H1 (cell line): ENCODE data around the gene TMEM127. TPM values are rescaled to one million over a fixed set of nuclear protein-coding genes. Genes with fewer than 3 reads are reported as not detected.
A peak's percentile ranks its signal among the peaks of the same experiment; 100 is the strongest.

ENCODE experiments used
- CTCF ChIA-PET: fragments of 300-600 bp; sonication (Branson Sonifier 250); formaldehyde crosslinking; loops from one replicate; lab custom pipeline; 2021; ENCODE audit not compliant: partially characterized antibody; lab: Charles Lee
- POLR2A ChIA-PET: fragments of 300-600 bp; sonication (Branson Sonifier 250); formaldehyde crosslinking; loops from one replicate; lab custom pipeline; 2021; ENCODE audit warnings: inconsistent platforms; ENCODE audit not compliant: partially characterized antibody; lab: Charles Lee
- DNase-seq, 2 experiments: peaks; one replicate each; pipeline versions ENCODE4 v3.0.0 to v3.0.0-alpha.2; 2010 to 2022; ENCODE audit warnings: low spot score in 2 of 2, low read depth in 1 of 2, mixed read lengths in 1 of 2
- FAIRE-seq: peaks from 2 replicates; lab custom pipeline; 2011; peaks lifted over from hg19 to GRCh38; lab: Jason Lieb, UNC
- H2AFZ ChIP-seq: 2 replicates; pipeline ENCODE4 v1.8.1; 2012; ENCODE audit warnings: low read length, inconsistent platforms
- H2AK5ac ChIP-seq: 2 replicates; pipeline ENCODE4 v1.6.1; 2013; ENCODE audit warnings: low read depth, low read length
- H2BK120ac ChIP-seq: replicated peaks from 2 replicates; pipeline ENCODE3; 2013; ENCODE audit warnings: low read depth, low read length, inconsistent platforms
- H2BK12ac ChIP-seq: 2 replicates; pipeline ENCODE4 v1.6.1; 2013; ENCODE audit warnings: low read depth, low read length
- H2BK15ac ChIP-seq: 2 replicates; pipeline ENCODE4 v1.6.1; 2013; ENCODE audit warnings: low read length
- H2BK20ac ChIP-seq: 2 replicates; pipeline ENCODE4 v1.6.1; 2013; ENCODE audit warnings: low read length
- H2BK5ac ChIP-seq: 2 replicates; pipeline ENCODE4 v1.6.1; 2013; ENCODE audit warnings: low read depth, low read length
- H3K14ac ChIP-seq: 2 replicates; pipeline ENCODE4 v1.6.1; 2013; ENCODE audit warnings: inconsistent platforms; ENCODE audit not compliant: insufficient read length
- H3K18ac ChIP-seq: 2 replicates; pipeline ENCODE4 v1.6.1; 2013; ENCODE audit warnings: low read length; ENCODE audit errors: extremely low read depth
- H3K23ac ChIP-seq: 2 replicates; pipeline ENCODE4 v1.6.1; 2013; ENCODE audit warnings: inconsistent platforms; ENCODE audit not compliant: insufficient read length
- H3K23me2 ChIP-seq: 2 replicates; pipeline ENCODE4 v1.6.1; 2013; ENCODE audit warnings: low read depth, low read length
- H3K27ac ChIP-seq: 2 replicates; pipeline ENCODE4 v1.6.1; 2011; ENCODE audit warnings: low read depth, low read length, inconsistent platforms
- H3K27me3 ChIP-seq, 4 experiments: replicated peaks in 1 of 4; 1 replicate in 1 of 4; 2 replicates in 3 of 4; pipeline versions ENCODE4 v1.6.1 to v1.8.1; 2011 to 2013; ENCODE audit warnings: low read length in 3 of 4, mild to moderate bottlenecking in 3 of 4, inconsistent platforms in 2 of 4, mixed read lengths in 2 of 4, moderate library complexity in 1 of 4; ENCODE audit not compliant: control insufficient read depth in 3 of 4, insufficient read depth in 3 of 4; ENCODE audit errors: extremely low read depth in 1 of 4
- H3K36me3 ChIP-seq, 4 experiments: 2 replicates each; pipeline versions ENCODE4 v1.6.1 to v1.8.1; 2011 to 2013; ENCODE audit warnings: mild to moderate bottlenecking in 4 of 4, low read length in 3 of 4, moderate library complexity in 2 of 4, control low read depth in 1 of 4, inconsistent platforms in 1 of 4; ENCODE audit not compliant: insufficient read depth in 4 of 4, control insufficient read depth in 2 of 4
- H3K4ac ChIP-seq: replicated peaks from 2 replicates; pipeline ENCODE3; 2013; ENCODE audit warnings: low read length, low read depth, mixed read lengths, inconsistent platforms; ENCODE audit not compliant: insufficient read length
- H3K4me1 ChIP-seq, 4 experiments: replicated peaks in 1 of 4; 1 replicate in 1 of 4; 2 replicates in 3 of 4; pipeline versions ENCODE4 v1.6.1 to v1.8.1; 2011 to 2013; ENCODE audit warnings: low read length in 3 of 4, inconsistent platforms in 2 of 4, mixed read lengths in 1 of 4; ENCODE audit not compliant: insufficient read depth in 4 of 4, control insufficient read depth in 3 of 4
- H3K4me2 ChIP-seq, 2 experiments: 2 replicates each; pipeline versions ENCODE4 v1.6.1 to v1.8.1; 2011 to 2013; ENCODE audit warnings: low read depth in 2 of 2, low read length in 2 of 2, control low read depth in 1 of 2, inconsistent platforms in 1 of 2, mild to moderate bottlenecking in 1 of 2; ENCODE audit not compliant: insufficient read depth in 1 of 2
- H3K4me3 ChIP-seq, 4 experiments: fragments of 200-600, 300-600 bp in 1 of 4; sonication (generic), shearing (Covaris generic), sonication (Bioruptor Twin) in 1 of 4; 2 replicates each; pipeline versions ENCODE4 v1.5.1 to v1.8.1; 2011 to 2016; ENCODE audit warnings: low read length in 4 of 4, low read depth in 3 of 4, control low read depth in 2 of 4, inconsistent platforms in 2 of 4, mild to moderate bottlenecking in 2 of 4, mixed read lengths in 1 of 4, moderate library complexity in 1 of 4; ENCODE audit not compliant: insufficient read depth in 2 of 4; ENCODE audit errors: extremely low read depth in 1 of 4
- H3K56ac ChIP-seq: replicated peaks from 2 replicates; pipeline ENCODE3; 2013; ENCODE audit warnings: low read depth, mild to moderate bottlenecking, mixed read lengths, low read length, inconsistent platforms; ENCODE audit not compliant: insufficient read length
- H3K79me1 ChIP-seq: 2 replicates; pipeline ENCODE4 v1.6.1; 2013; ENCODE audit warnings: low read depth, low read length, control low read depth
- H3K79me2 ChIP-seq, 2 experiments: 2 replicates each; pipeline versions ENCODE4 v1.6.1 to v1.8.1; 2012 to 2013; ENCODE audit warnings: low read length in 2 of 2, mild to moderate bottlenecking in 2 of 2, inconsistent platforms in 1 of 2; ENCODE audit not compliant: insufficient read depth in 2 of 2, control insufficient read depth in 1 of 2
- H3K9ac ChIP-seq, 4 experiments: replicated peaks in 1 of 4; 1 replicate in 1 of 4; 2 replicates in 3 of 4; pipeline versions ENCODE4 v1.6.1 to v1.8.1; 2011 to 2013; ENCODE audit warnings: low read depth in 3 of 4, low read length in 3 of 4, control low read depth in 2 of 4, mild to moderate bottlenecking in 2 of 4, moderate library complexity in 2 of 4, inconsistent platforms in 1 of 4; ENCODE audit errors: extremely low read depth in 1 of 4
- H3K9me3 ChIP-seq, 2 experiments: 2 replicates each; pipeline versions ENCODE4 v1.6.1 to v1.8.1; 2012 to 2013; ENCODE audit warnings: mild to moderate bottlenecking in 2 of 2, moderate library complexity in 2 of 2, control low read depth in 1 of 2, inconsistent platforms in 1 of 2, low read depth in 1 of 2, low read length in 1 of 2, mixed read lengths in 1 of 2; ENCODE audit not compliant: insufficient read depth in 2 of 2
- H4K20me1 ChIP-seq, 2 experiments: replicated peaks in 1 of 2; 2 replicates each; pipeline versions ENCODE3 to v1.8.1; 2011 to 2013; ENCODE audit warnings: inconsistent platforms in 2 of 2, low read length in 2 of 2, mild to moderate bottlenecking in 1 of 2; ENCODE audit not compliant: insufficient read depth in 2 of 2, control insufficient read depth in 1 of 2
- H4K5ac ChIP-seq: 2 replicates; pipeline ENCODE4 v1.6.1; 2013; ENCODE audit warnings: low read length, low read depth, mixed read lengths, inconsistent platforms; ENCODE audit not compliant: insufficient read length
- H4K8ac ChIP-seq: 2 replicates; pipeline ENCODE4 v1.8.0; 2013; ENCODE audit warnings: mild to moderate bottlenecking, moderate library complexity, low read length, inconsistent platforms; ENCODE audit not compliant: insufficient read depth; ENCODE audit errors: extremely low read depth
- H4K91ac ChIP-seq: replicated peaks from 2 replicates; pipeline ENCODE3; 2013; ENCODE audit warnings: low read length, mixed read lengths, inconsistent platforms; ENCODE audit not compliant: insufficient read length
- CBX8 ChIP-seq: fragments of 300-800, 300-1000 bp; sonication (generic); IDR thresholded peaks from 2 replicates; pipeline ENCODE4 v1.7.1; 2016; ENCODE audit warnings: low read depth, low read length, borderline replicate concordance
- CREB1 ChIP-seq: IDR thresholded peaks from 2 replicates; pipeline ENCODE4 v1.6.1; 2012; ENCODE audit warnings: inconsistent platforms
- EGR1 ChIP-seq: IDR thresholded peaks from 2 replicates; pipeline ENCODE4 v1.6.1; 2011; ENCODE audit warnings: low read depth, low read length, borderline replicate concordance
- GABPA ChIP-seq: IDR thresholded peaks from 2 replicates; pipeline ENCODE4 v1.6.1; 2011; ENCODE audit warnings: mild to moderate bottlenecking, low read length, moderate library complexity, borderline replicate concordance; ENCODE audit not compliant: insufficient read depth
- GTF2F1 ChIP-seq: IDR thresholded peaks from 2 replicates; pipeline ENCODE4 v1.6.1; 2012; ENCODE audit warnings: low read depth, low read length, improper control_type of control experiment, borderline replicate concordance
- HDAC2 ChIP-seq, 2 experiments: fragments of 300-600 bp in 1 of 2; sonication (generic) in 1 of 2; IDR thresholded peaks; 2 replicates each; pipeline ENCODE4 v1.6.1; 2011 to 2012; ENCODE audit warnings: low read depth in 2 of 2, low read length in 2 of 2, mild to moderate bottlenecking in 2 of 2, moderate library complexity in 2 of 2, borderline replicate concordance in 1 of 2, inconsistent platforms in 1 of 2
- KDM1A ChIP-seq: fragments of 200-600, 300-600 bp; sonication (generic); IDR thresholded peaks from 2 replicates; pipeline ENCODE4 v1.7.1; 2016; ENCODE audit warnings: mild to moderate bottlenecking, low read length, borderline replicate concordance
- SP1 ChIP-seq: IDR thresholded peaks from 2 replicates; pipeline ENCODE4 v1.6.1; 2011; ENCODE audit warnings: low read depth, low read length
- WGBS, 2 experiments: shearing (Covaris generic) in 1 of 2; methylation state at CpG; one replicate each; pipeline versions ENCODE4 v1.1.6 to v1.1.7; 2013 to 2015; ENCODE audit warnings: low lambda C conversion rate in 2 of 2, mixed read lengths in 2 of 2, inconsistent platforms in 1 of 2, low coverage in 1 of 2, missing lambda C conversion rate in 1 of 2; ENCODE audit not compliant: insufficient replicate concordance in 2 of 2, insufficient coverage in 1 of 2, insufficient read length in 1 of 2; ENCODE audit errors: extremely low coverage in 1 of 2, missing lambda C conversion rate in 1 of 2; 5-methylcytosine and 5-hydroxymethylcytosine counted together
- polyA plus RNA-seq, 7 experiments: library from polyadenylated mRNA; depleted of rRNA in 3 of 7; stranded (reverse) in 5 of 7; unstranded in 2 of 7; fragments of >200 nt in 5 of 7; fragments of 200-250 nt in 2 of 7; gene quantifications; 1 replicate in 5 of 7; 2 replicates in 1 of 7; 4 replicates in 1 of 7; pipeline versions ENCODE4 v1.2.1 to v1.2.3, GENCODE V29; 2011 to 2013; ENCODE audit warnings: missing spikeins in 2 of 7, mixed read lengths in 2 of 7
- total RNA-seq: library from RNA; stranded (reverse); fragmentation: NEBNext Ultra II Directional; extraction: Animal tissue kit (Norgen Biotek cat#: 25700); gene quantifications from 2 replicates; pipeline ENCODE4 v1.2.1, GENCODE V29; 2021
- TF ChIP-seq, protein P1 (sequence below): IDR thresholded peaks from 2 replicates; pipeline ENCODE4 v1.6.1; 2012; ENCODE audit warnings: inconsistent platforms

Gene TMEM127
- total and polyA plus RNA-seq, 2 of the 8 experiments (the other 6 are each of a cell fraction or from before 2014, with no cell fraction given), result 25.0 to 41.0 TPM

DNA sequence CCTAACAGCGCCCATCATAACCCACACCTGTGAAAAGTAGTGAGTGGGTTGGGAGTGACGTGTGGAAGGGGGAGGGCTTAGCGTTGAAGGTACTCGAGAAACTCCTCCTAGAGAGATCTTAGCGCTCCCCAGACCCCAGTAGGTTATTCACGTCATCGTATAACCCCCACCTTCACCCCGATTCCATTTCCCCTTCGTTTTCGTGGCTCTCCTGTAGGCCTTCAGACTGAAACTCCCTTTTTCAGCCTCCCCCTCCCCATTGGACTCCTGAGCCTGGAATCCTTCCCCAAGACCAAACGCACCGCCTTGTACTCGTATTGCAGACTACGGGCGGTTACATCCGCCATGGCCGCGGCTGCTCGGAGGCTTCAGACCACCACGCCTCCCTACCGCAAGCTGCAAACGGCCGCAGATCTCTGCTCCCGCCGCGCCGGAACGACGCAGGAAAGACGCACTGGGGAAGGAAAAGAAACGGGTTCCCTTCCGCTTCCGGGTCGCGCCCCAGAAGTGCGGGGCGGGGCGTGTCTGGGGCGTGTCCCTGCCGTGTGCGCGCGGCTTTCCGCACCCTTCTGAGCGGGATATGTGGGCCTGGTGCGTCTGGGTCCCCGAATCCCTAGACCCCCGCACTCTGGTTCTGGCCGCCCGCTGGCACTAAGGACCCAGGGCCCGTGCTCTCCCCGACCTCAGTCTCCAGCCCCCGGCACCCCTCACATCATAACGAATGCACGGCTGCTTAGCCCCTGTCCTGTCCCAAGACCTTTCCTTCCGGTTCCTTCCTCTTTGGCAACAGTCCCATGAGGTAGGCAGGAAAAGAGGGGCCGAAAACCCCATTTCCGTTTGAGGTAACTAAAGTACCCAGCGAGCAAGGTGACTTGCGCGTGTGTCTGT lies 39.5 kb upstream of the TMEM127 start, which contains the start of gene SNRNP200:
TSS of gene SNRNP200 (minus strand) at position 456 of the 888 bp plus-strand sequence. CDS start at position 347, 109 bp downstream.
- H2BK20ac ChIP-seq, result no peak within 1 kb of the TSS
- peak within 1 kb of the TSS; percentile 79 to 98 (median 86) for H3K4me3 ChIP-seq
- FAIRE-seq (no peak), DNase-seq (peak; percentile 41 to 89)
- H3K36me3 ChIP-seq, result peaks cover 22 to 33% (median 30%) of the 10 kb centered on the region in 4 experiments
- peak within 1 kb of the TSS; percentile 60 to 90 (median 76) for H3K9ac ChIP-seq
- ChIA-PET CTCF (interaction anchor here (0.7 to 1.2 kb wide), 6 partner anchors 15 to 51 kb away, joined by 3 to 4 read pairs (median 3); partner anchors contain the start of genes ITPRIPL1 and NCAPH), POLR2A (interaction anchor here (0.6 to 3.6 kb wide), 15 partner anchors 15 to 170 kb away, joined by 3 to 28 read pairs (median 4); partner anchors contain the start of gene NCAPH)
- H3K4ac ChIP-seq, result peak within 1 kb of the TSS; percentile 46
- H2BK15ac ChIP-seq, result peak within 1 kb of the TSS; percentile 1; the same call in 1 of the 2 replicates
- H3K18ac ChIP-seq, result peak within 1 kb of the TSS; percentile 88
- H2AK5ac ChIP-seq, result 0 out of 2 replicates have a peak within 1 kb of the TSS, but pooled peaks have one; percentile 4
- H3K56ac ChIP-seq, result peak within 1 kb of the TSS; percentile 84
- H3K23ac ChIP-seq, result no peak within 1 kb of the TSS
- H3K27ac ChIP-seq, result peak within 1 kb of the TSS; percentile 82; the same call in 1 of the 2 replicates
- peaks cover 0 to 36% of the 10 kb centered on the region in 2 experiments; a peak in 2 of 4 replicates for H3K79me2 ChIP-seq
- no peaks in the 10 kb centered on the region for H3K27me3 ChIP-seq
- H3K14ac ChIP-seq, result no peak within 1 kb of the TSS
- H4K5ac ChIP-seq, result peak within 1 kb of the TSS; percentile 35
- H3K23me2 ChIP-seq, result no peaks in the 10 kb centered on the region
- H2BK5ac ChIP-seq, result peak within 1 kb of the TSS; percentile 77
- H4K8ac ChIP-seq, result peak within 1 kb of the TSS; percentile 84; the same call in 1 of the 2 replicates
- peaks cover 0 to 13% (median 4%) of the 10 kb centered on the region in 4 experiments; a peak in 4 of 7 replicates for H3K4me1 ChIP-seq
- H3K9me3 ChIP-seq, result no peaks in the 10 kb centered on the region
- H2AFZ ChIP-seq, result peak within 1 kb of the TSS; percentile 19; the same call in 1 of the 2 replicates
- H4K20me1 ChIP-seq, result peaks cover 0 to 3% of the 10 kb centered on the region in 2 experiments
- H3K4me2 ChIP-seq, result peak within 1 kb of the TSS; percentile 66 to 96
- H3K79me1 ChIP-seq, result 0 out of 2 replicates have a peak, but pooled peaks cover 3% of the 10 kb centered on the region
- peak within 1 kb of the TSS; percentile 9 for H4K91ac ChIP-seq
- H2BK120ac ChIP-seq, result peak within 1 kb of the TSS; percentile 1
- 0 out of 2 replicates have a peak within 1 kb of the TSS, but pooled peaks have one; percentile 21 for H2BK12ac ChIP-seq
- 2% methylated on average over 55 of the region's 61 CpGs; no CpG with 5 or more reads in 1 of the 2 experiments for WGBS, 2 experiments
- TF ChIP-seq SP1 (peak; percentile 6; the same call in 1 of the 2 replicates), HDAC2 (IDR thresholded peaks at IDR 0.05; ENCODE audit: borderline replicate concordance in 1 of 2, low read depth in 2 of 2, low read length in 2 of 2) (peak in 1 of 2 experiments; percentile 40; a peak in 1 of 4 replicates), GTF2F1 (peak; percentile 78; the same call in 1 of the 2 replicates), CREB1 (peak; percentile 72; the same call in 1 of the 2 replicates), CBX8 (no peak), EGR1 (peak; percentile 92), KDM1A (no peak; the same call in 1 of the 2 replicates), GABPA (peak; percentile 97)
- TF ChIP-seq, protein P1, sequence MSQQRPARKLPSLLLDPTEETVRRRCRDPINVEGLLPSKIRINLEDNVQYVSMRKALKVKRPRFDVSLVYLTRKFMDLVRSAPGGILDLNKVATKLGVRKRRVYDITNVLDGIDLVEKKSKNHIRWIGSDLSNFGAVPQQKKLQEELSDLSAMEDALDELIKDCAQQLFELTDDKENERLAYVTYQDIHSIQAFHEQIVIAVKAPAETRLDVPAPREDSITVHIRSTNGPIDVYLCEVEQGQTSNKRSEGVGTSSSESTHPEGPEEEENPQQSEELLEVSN, result no peak
